ENCODE results near the gene PCBP3. TPM values are rescaled to one million over a fixed set of nuclear protein-coding genes. Genes with fewer than 3 reads are reported as not detected.

PCBP3 gene
- total and polyA plus RNA-seq, 2 of the 8 experiments (the other 6 are each of a cell fraction or from before 2014, with no cell fraction given) = 3.5 to 6.3 TPM

DNA sequence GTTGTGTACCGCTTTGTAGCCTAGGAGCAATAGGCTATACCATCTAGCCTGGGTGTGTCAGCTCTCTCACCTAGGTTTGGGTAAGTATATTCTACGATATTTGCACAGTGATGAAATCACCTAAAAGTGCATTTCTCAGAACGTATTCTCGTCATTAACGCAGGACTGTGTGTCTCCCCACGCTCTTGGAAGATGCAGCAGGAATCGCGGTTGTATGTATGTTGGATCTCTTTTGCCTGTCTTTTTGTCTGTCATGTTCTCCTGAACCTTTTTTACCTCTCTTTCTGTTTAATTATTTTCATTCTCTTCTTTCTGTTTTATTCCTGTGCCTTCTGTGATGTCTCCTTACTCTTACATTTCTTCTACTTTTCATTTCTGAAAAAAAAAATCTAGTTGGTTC, 197.5 kb downstream of the PCBP3 start (continued):
- no peak for TF ChIP-seq GABPA (IDR thresholded peaks at IDR 0.05; ENCODE audit: borderline replicate concordance, insufficient read depth, low read length)
- no peak for TF ChIP-seq POLR2A (IDR thresholded peaks at IDR 0.05; ENCODE audit: control extremely low read depth in 1 of 2, low read depth in 2 of 2, low read length in 2 of 2)
- TF ChIP-seq, protein P1, sequence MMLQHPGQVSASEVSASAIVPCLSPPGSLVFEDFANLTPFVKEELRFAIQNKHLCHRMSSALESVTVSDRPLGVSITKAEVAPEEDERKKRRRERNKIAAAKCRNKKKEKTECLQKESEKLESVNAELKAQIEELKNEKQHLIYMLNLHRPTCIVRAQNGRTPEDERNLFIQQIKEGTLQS (IDR thresholded peaks at IDR 0.05; ENCODE audit: insufficient read depth, low read depth, low read length) = no peak
- TF ChIP-seq HDAC6 (IDR thresholded peaks at IDR 0.05; ENCODE audit: low read depth, low read length) = no peak
- no peak for TF ChIP-seq CTBP2 (IDR thresholded peaks at IDR 0.05; ENCODE audit: borderline replicate concordance, insufficient read depth, insufficient read length, low read length)
- TF ChIP-seq TCF12 (IDR thresholded peaks at IDR 0.05; ENCODE audit: low read depth, low read length) = no peak
- no peak for TF ChIP-seq CBX5 (IDR thresholded peaks at IDR 0.05; ENCODE audit: low read depth, low read length)
